VCaP (cell line): ENCODE results near the gene MROH8.

Experiments used
- H3K27ac ChIP-seq: fragments of 450-650 bp; 2 replicates; pipeline ENCODE4 v1.5.1; 2017
- CTCF ChIP-seq: fragments of 450-650 bp; conservative IDR thresholded peaks from 2 replicates; pipeline ENCODE4 v1.5.1; 2017; ENCODE audit warnings: mild to moderate bottlenecking, moderate library complexity

MROH8 gene

GRCh38 chr20:37108676-37109075, 70.7 kb downstream of the MROH8 start:
- no peak for TF ChIP-seq CTCF
- no peak overlapping the region for H3K27ac ChIP-seq

- H3K27ac ChIP-seq, result no peak overlapping the region
- no peak for TF ChIP-seq CTCF
Measured at GRCh38 chr20:37102571-37102970, 76.8 kb downstream of the MROH8 start.

GRCh38 chr20:37096415-37097041, 82.8 kb downstream of the MROH8 start:
- peak overlapping the region; percentile 84; the same call in 1 of the 2 replicates for H3K27ac ChIP-seq
- no peak; the same call in none of the 2 replicates for TF ChIP-seq CTCF

GRCh38 chr20:37095599-37096414, 83.5 kb downstream of the MROH8 start, which contains the start of gene RBL1:
RBL1 (minus strand) TSS chr20:37095997; CDS start chr20:37095928, 69 bp downstream.
- peak within 1 kb of the TSS; percentile 84 for H3K27ac ChIP-seq
- peak; percentile 42 for TF ChIP-seq CTCF

- TF ChIP-seq CTCF, result no peak
- H3K27ac ChIP-seq, result peak overlapping the region; percentile 84
Measured at GRCh38 chr20:37095108-37095598, 84.2 kb downstream of the MROH8 start.

GRCh38 chr20:37090407-37090806, 88.9 kb downstream of the MROH8 start:
- H3K27ac ChIP-seq, result no peak overlapping the region
- no peak for TF ChIP-seq CTCF

- peak; percentile 61; the same call in 1 of the 2 replicates for TF ChIP-seq CTCF
Measured at GRCh38 chr20:37081717-37082289, 97.5 kb downstream of the MROH8 start.

More at GRCh38 chr20:37081717-37082289, 97.5 kb downstream of the MROH8 start:
- H3K27ac ChIP-seq, result no peak overlapping the region
